Endometrial microvascular endothelial cells (primary cell): ENCODE results near the gene TBC1D14. TPM values are rescaled to one million over a fixed set of nuclear protein-coding genes. Genes with fewer than 3 reads are reported as not detected.
"Not testable (repeated sequence)": the region's sequence is repeated elsewhere in the genome, so short reads cannot be mapped to it uniquely, and the experiment has no call there.

Source experiments
- in situ Hi-C: cut with HindIII; loops from 2 replicates; pipeline ENCODE4 v1.10.0; 2017; ENCODE audit warnings: low sequenced_read_pairs, low pct_unique_long_range_greater_than_20kb; ENCODE audit errors: inconsistent ontology term
- total RNA-seq: library from RNA; depleted of rRNA; stranded (reverse); fragments of >200 nt; gene quantifications from one replicate; pipeline ENCODE4 v1.2.3, GENCODE V29; 2015; ENCODE audit errors: inconsistent ontology term

Gene TBC1D14
- total RNA-seq, 1 donor from 2014 or later, result 14.5 TPM

DNA sequence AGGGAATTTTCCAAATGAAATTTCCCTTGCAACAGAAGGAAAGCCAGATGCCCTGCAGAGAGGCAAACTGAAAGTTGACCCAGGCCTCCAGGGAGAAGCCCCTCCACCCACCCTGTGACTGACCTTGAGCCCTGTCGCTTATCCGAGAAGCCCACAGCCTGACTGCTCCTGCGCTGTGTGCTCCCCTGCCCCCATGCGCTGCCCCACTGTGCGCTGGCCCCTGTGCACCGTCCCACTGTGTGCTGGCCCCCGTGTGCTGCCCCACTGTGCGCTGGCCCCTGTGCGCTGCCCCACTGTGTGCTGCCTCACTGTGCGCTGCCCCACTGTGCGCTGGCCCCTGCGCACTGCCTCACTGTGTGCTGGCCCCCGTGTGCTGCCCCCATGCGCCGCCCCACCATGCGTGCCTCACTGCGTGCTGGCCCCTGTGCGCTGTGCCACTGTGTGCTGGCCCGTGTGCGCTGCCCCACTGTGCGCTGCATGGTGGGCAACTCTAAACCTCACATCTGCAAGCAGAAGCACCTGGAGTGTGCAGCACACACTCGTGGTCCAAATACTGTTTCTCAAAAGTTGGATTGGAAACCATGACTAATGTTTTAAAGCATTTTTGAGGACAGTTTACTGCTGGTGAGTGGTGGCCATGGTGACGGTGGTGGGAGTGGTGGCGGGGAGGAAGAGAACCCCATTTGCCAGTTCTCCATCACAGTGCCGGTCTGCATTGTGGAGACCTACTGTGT is 166.5 kb downstream of the TBC1D14 start:
- in situ Hi-C loops, result no loop called here

DNA sequence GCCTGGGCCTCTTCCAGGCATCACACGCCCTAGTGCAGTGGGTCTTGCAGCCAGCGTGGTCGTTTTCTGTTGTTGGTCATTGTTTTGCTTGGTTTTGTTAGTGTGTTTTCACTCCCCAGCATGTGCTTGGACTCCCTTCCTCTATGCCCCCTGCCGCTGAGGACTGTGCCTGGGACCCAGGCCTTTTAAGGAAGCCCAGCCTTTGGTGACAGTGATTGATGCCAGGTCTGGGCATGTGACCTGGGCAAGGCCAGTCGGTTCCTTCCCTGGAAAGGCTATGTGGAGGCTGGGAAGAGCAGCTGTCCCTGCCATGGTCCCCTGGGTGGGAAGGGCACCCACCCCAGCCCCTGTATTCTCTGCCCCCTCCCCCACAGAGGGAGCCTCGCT is 167.1 kb downstream of the TBC1D14 start:
- in situ Hi-C loops, result no loop called here

DNA sequence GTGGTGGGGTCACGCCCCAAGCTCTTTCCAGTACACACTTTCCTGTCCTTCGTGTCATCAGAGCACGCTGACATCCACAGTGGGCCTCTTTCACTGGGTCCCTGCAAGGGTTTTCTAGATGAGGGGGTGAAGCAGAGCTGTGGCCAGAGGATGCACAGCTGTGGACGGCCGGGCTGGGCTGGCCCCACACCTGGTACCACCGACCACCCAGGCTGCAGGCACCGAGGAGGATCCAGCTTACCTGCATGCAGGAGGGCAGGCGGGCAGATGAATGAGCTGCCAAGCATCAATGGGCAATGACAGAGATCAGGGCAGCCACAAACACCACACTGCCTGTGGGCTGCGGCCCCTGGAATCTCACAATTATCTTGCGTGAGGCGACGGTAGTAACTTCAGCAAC is 167.7 kb downstream of the TBC1D14 start:
- in situ Hi-C loops, result no loop called here

- in situ Hi-C loops, result no loop called here
These were observed 168.4 kb downstream of the TBC1D14 start for GRCh38 chr4:7078025-7078424.

DNA sequence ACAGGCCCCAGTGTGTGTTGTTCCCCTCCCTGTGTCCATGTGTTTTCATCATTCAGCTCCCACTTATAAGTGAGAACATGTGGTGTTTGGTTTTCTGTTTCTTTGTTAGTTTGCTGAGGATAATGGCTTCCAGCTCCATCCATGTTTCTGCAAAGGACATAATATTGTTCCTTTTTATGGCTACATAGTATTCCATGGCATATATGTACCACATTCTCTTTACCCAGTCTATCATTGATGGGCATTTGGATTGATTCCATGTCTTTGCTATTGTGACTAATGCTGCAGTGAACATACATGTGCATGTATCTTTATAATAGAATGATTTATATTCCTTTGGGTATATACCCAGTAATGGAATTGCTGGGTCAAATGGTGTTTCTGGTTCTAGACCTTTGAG is 169.9 kb downstream of the TBC1D14 start:
- in situ Hi-C loops, result not testable (repeated sequence)

GRCh38 chr4:7079909-7080308 is 170.3 kb downstream of the TBC1D14 start:
- in situ Hi-C loops, result not testable (repeated sequence)

Other genes with a start within 250 kb of the TBC1D14 start
- not detected for gene S100P, start 215.9 kb upstream of the TBC1D14 start, total RNA-seq
- gene MRFAP1L1, start 200.0 kb upstream of the TBC1D14 start, total RNA-seq, result 48.1 TPM
- 10.1 TPM for gene BLOC1S4, start 193.7 kb upstream of the TBC1D14 start, total RNA-seq
- gene KIAA0232, start 127.1 kb upstream of the TBC1D14 start, total RNA-seq, result 7.4 TPM
- gene TADA2B, start 133.5 kb downstream of the TBC1D14 start, total RNA-seq, result 9.8 TPM
- 34.6 TPM for gene GRPEL1, start 158.2 kb downstream of the TBC1D14 start, total RNA-seq